MM.1S (cell line): ENCODE results near the gene GIPC2.
"Not testable (repeated sequence)": the region's sequence is repeated elsewhere in the genome, so short reads cannot be mapped to it uniquely, and the experiment has no call there.

Experiments used
- CTCF ChIP-seq: fragments of 300-600 bp; sonication (generic); IDR thresholded peaks from 2 replicates; pipeline ENCODE4 v1.5.1; 2016; ENCODE audit warnings: antibody characterized with exemption, low read length, mixed read lengths
- EZH2 ChIP-seq: fragments of 300-600 bp; sonication (generic); optimal IDR thresholded peaks from 2 replicates; pipeline ENCODE3; 2017; ENCODE audit warnings: low read depth, mild to moderate bottlenecking, antibody characterized with exemption, low read length, mixed read lengths

GRCh38 chr1:78084639-78085038 is 38.9 kb downstream of the GIPC2 start:
- TF ChIP-seq CTCF, EZH2: not testable (repeated sequence)
